AG10803 (cell line): ENCODE measurements around the gene RGS2.
A peak's percentile ranks its signal among the peaks of the same experiment; 100 is the strongest.

Experiments
- DNase-seq: peaks from one replicate; pipeline ENCODE4 v3.0.0; 2010; ENCODE audit warnings: low read depth
- H3K4me3 ChIP-seq: 2 replicates; pipeline ENCODE4 v1.5.1; 2011; ENCODE audit warnings: mild to moderate bottlenecking, low read length, control low read depth
- CTCF ChIP-seq: conservative IDR thresholded peaks from 2 replicates; pipeline ENCODE4 v1.5.1; 2011; ENCODE audit warnings: mild to moderate bottlenecking, low read length, control low read depth, inconsistent platforms

Gene RGS2

GRCh38 chr1:192844360-192844759 is 35.5 kb downstream of the RGS2 start:
- TF ChIP-seq CTCF, result no peak
- H3K4me3 ChIP-seq, result no peak overlapping the region
- DNase-seq, result no peak

GRCh38 chr1:192846950-192847349 is 38.1 kb downstream of the RGS2 start:
- no peak overlapping the region for H3K4me3 ChIP-seq
- no peak for TF ChIP-seq CTCF
- DNase-seq, result peak; percentile 12

GRCh38 chr1:192849011-192849410 is 40.2 kb downstream of the RGS2 start:
- DNase-seq, result no peak
- no peak overlapping the region for H3K4me3 ChIP-seq
- TF ChIP-seq CTCF, result no peak

GRCh38 chr1:192849442-192849841 is 40.6 kb downstream of the RGS2 start:
- DNase-seq, result no peak
- H3K4me3 ChIP-seq, result no peak overlapping the region
- TF ChIP-seq CTCF, result no peak

GRCh38 chr1:192852001-192852947 is 43.4 kb downstream of the RGS2 start:
- no peak overlapping the region for H3K4me3 ChIP-seq
- TF ChIP-seq CTCF, result no peak
- DNase-seq, result no peak

- TF ChIP-seq CTCF, result no peak
- DNase-seq, result no peak
Measured at GRCh38 chr1:192858456-192858855, 49.6 kb downstream of the RGS2 start.

GRCh38 chr1:192859808-192860207 is 51.0 kb downstream of the RGS2 start:
- no peak for DNase-seq
- no peak for TF ChIP-seq CTCF
- no peak overlapping the region for H3K4me3 ChIP-seq

More at GRCh38 chr1:192858456-192858855, 49.6 kb downstream of the RGS2 start:
- H3K4me3 ChIP-seq, result no peak overlapping the region
